Stimulated activated CD4-positive, alpha-beta T cell treated with anti-CD3 and anti-CD28 coated beads, TNF-alpha, amount 100 ng/mL, for 4 hours (primary cell): ENCODE data around the gene FDXR.

Experiments
- DNase-seq, 3 experiments: peaks; one replicate each; pipeline ENCODE4 v3.0.0-alpha.2; 2020; ENCODE audit warnings: low read depth in 3 of 3

The FDXR gene

GRCh38 chr17:74898376-74898946 is 25.7 kb upstream of the FDXR start:
- DNase-seq = no peak

DNA sequence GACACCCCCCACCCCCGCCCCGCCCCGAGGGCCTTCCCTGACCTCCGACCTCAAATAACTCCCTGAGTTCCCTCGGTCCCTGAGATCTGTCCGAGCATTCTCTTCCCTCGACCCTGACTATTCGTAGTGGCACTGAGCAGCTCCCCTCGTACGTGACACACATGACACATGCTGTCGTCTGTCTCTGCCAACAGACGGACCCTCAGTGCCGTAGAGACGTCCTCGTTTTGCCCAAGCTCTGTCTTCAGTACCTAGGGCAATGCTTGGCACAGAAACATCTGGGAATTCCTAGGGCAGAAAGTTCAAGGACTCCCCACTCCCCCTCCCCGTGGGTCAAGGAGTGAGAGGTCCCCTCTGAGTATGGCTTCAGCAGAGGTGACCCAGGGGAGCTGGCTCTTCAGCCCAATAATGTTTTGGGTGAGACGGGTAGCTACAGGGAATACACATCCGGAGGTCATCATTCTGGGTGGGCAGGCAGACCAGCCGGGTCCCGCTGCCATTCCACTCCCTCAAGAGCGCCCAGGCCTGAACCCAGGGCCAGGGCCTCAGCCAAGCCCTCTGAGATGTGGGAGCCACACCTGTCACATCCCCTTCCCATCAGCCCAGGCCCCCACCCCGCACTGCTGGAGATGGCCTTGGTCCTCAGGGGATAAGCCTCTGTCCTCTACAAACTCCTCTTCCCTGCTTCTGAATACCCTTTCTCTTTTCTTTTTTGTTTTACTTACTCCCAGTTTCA is 21.3 kb upstream of the FDXR start:
- no peak for DNase-seq

- DNase-seq = no peak
These were observed 20.4 kb upstream of the FDXR start, which contains the start of gene FADS6 for GRCh38 chr17:74892974-74893911. FADS6 (minus strand) TSS chr17:74893633; CDS start chr17:74893595, 38 bp downstream.

DNA sequence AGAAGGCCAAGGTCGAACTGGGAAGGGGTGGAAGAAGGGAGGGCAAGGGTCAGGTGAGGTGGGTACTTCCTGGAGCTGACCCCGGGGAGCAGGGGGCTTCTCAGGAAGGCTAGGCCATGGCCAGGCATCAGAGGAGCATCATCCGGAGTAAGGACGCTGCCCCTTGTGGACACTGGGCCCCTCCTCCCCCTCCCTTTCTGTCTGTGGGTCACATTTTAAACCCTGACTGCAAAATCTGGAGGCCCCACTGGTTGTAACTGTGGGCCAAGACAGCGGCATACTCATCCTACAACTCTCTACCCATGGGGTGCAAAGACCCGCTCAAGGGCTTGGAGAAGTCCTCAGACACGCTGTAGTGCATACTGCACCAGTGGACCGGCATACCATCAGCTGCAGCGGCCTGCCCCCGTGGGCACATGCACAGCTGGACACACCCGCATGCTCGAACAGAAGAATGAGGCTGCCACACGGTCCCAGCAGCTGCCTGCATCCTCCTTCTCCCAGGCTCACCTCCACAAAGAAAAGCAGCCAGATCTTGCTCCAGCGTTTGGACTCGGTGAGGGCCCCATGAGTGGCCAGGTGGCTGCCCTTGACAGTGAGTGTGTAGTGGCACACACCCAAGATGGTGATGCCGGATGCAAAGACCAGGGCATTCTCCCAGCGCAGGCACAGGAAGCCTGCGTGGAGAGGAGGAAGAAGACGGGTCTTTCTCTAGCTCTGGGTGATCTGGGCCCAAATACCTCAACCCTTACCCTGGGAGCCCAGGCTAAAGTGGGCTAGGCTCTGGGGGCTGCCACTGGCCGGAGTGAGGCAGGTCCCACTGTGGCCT is 19.4 kb upstream of the FDXR start:
- DNase-seq = no peak

GRCh38 chr17:74890554-74890953 is 17.8 kb upstream of the FDXR start:
- DNase-seq = no peak

- no peak for DNase-seq
These were observed 15.7 kb upstream of the FDXR start for GRCh38 chr17:74888469-74888868.

- no peak for DNase-seq
These were observed 10.5 kb upstream of the FDXR start for GRCh38 chr17:74883241-74883745.

- DNase-seq = no peak
These were observed 9.9 kb upstream of the FDXR start for GRCh38 chr17:74882517-74883240.

GRCh38 chr17:74881073-74881472 is 8.3 kb upstream of the FDXR start:
- DNase-seq = no peak

DNA sequence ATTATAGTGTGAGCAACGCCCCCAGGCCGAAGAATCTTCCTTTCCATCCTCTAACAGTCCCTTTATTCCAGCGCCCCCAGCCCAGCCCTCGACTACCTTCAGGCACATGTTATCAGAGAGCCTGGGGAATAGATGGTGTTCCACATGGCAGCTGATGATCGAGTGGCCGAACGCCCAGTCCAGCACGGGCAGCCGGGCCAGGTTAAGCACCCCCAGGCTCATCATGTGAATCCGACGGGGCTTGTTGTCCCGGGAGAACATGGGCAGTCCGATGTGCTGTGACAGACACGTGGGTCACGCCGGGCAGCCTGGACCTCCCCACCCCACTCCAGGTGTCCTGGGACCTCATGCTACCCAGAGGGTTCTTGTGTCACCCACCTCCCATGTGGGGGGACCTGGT is 6.5 kb upstream of the FDXR start:
- no peak for DNase-seq

DNA sequence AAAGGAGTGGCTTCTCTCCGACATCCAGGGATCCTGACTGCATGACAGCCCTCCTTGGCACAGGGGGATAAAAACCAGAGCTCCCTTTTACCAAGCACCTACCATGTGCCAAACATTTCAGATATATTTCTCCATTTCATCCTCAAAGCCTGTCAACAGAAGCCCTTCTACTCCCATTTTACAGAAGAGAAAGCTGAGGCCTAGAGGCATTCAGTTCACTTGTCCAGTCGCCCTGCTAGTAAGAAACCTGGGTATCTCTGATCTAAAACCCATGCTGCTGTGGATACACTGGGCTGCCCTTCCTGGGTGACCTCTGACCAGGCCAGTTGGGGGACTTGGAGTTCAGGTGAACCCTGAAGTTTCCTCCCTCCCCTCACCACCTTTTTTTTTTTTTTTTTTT is 5.9 kb upstream of the FDXR start:
- no peak for DNase-seq

DNA sequence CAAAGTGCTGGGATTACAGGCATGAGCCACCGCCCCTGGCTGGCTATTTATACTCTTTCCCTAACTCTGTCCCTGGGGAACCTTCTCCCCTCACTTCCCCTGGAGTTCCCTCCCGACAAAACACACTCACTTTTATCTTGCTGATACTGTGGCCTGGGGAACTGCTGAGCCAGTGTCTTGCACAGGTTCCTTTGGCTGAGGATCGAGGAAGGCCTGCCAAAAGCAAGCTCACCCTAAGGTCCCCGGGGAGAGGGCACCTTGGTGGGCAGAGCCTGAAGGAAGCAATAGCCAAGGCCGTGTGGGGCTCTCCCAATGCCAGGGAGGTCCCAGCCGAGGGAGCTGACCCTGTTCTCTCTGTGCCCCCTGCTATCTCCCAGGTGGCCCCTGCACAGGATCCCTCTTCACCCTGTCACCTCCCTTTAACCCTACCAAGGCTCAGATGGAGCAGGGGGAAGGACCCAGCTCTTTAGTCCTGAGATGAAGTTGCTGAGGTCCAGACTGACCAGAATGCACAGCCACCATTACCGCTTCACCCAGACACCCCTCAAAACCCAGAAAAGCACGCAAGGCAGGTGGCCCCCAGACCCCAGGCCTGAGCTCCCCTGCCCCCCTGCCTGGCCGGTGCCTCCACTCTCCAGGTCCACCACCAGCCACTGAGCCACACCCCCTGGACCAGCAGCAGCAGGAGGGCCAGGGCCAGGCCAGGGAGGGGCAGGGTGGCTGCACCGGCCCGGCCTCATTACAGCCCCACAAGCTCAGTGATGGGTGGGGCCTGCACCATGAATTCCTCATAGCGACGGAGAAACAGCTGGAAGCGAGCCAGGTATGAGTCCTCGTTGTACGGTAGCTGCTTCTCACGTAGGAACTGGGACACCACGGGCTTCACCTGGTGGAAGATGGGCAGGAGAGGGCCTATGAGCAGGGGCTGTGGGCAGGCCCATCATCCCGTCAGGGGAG is 5.1 kb upstream of the FDXR start:
- DNase-seq = no peak

- DNase-seq = no peak
These were observed 3.3 kb upstream of the FDXR start for GRCh38 chr17:74875977-74876593.

GRCh38 chr17:74875155-74875976 is 2.6 kb upstream of the FDXR start:
- no peak for DNase-seq

DNA sequence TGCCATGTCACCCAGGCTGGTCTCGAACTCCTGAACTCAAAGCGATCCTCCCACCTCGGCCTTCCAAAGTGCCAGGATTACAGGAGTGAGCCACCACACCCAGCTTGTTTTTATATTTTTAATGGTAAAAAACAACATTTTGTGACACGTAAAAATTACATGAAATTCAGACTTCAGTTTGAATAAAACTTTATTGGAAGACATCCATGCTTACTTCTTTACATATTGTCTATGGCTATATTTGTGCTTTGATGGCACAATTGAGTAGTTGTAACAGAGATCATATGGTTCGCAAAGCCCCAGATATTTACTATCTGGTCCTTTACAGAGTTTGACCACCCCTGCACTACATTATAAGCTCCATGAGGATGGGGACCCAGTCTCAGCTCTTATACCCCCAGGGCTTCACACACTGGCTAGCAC is 1.8 kb upstream of the FDXR start:
- DNase-seq = no peak

- DNase-seq = no peak
These were observed 1.2 kb upstream of the FDXR start for GRCh38 chr17:74873874-74874614.
